OCI-LY7 (cell line): Measurements from ENCODE around the gene TNFAIP8.

Experiments
- CTCF ChIP-seq: fragments of 200-600 bp; sonication (generic); conservative IDR thresholded peaks from 2 replicates; pipeline ENCODE4 v1.5.1; 2014; ENCODE audit warnings: mild to moderate bottlenecking, antibody characterized with exemption, low read length, moderate library complexity, mixed read lengths
- EZH2phosphoT487 ChIP-seq: fragments of 200-600 bp; sonication (generic); IDR thresholded peaks from 2 replicates; pipeline ENCODE4 v1.6.1; 2018; ENCODE audit warnings: low read depth, borderline replicate concordance, mild to moderate bottlenecking, mixed run types, antibody characterized with exemption, low read length, moderate library complexity, mixed read lengths

GRCh38 chr5:119343052-119343451, 12.8 kb upstream of the TNFAIP8 start:
- no peak for TF ChIP-seq CTCF
- TF ChIP-seq EZH2phosphoT487, result no peak
